ENCODE results near the gene CNTNAP5.

CNTNAP5 gene

DNA sequence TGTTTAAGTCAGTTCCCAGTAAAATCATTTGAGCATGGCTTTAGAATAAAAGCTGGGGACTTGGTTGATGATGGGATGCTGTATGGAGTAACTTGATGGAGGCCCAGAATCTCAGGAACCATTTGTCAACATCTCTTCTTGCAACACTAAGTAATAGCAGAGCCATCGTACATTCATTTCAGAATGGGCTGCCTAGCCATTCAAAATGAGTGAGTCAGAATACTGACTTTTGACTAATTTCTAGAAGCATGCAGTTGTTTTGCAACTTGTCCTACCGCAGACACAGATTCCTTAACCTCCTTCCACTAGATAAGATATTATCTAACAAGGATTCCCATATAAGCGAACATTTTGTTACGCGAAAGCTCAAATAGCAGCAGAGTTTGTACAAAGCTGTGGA lies 229.5 kb downstream of the CNTNAP5 start:
- H3K4me3 ChIP-seq (ENCODE audit: low read depth, low read length) = no peak overlapping the region
- H3K27ac ChIP-seq = no peak overlapping the region
- in situ Hi-C loops (cut with HindIII; ENCODE audit: low pct_ligation_motif_present, low sequenced_read_pairs) = no loop called here
- DNase-seq = peak; percentile 21
- H3K36me3 ChIP-seq (replicated peaks) = no peaks in the 10 kb centered on the region
- TF ChIP-seq, protein P1, sequence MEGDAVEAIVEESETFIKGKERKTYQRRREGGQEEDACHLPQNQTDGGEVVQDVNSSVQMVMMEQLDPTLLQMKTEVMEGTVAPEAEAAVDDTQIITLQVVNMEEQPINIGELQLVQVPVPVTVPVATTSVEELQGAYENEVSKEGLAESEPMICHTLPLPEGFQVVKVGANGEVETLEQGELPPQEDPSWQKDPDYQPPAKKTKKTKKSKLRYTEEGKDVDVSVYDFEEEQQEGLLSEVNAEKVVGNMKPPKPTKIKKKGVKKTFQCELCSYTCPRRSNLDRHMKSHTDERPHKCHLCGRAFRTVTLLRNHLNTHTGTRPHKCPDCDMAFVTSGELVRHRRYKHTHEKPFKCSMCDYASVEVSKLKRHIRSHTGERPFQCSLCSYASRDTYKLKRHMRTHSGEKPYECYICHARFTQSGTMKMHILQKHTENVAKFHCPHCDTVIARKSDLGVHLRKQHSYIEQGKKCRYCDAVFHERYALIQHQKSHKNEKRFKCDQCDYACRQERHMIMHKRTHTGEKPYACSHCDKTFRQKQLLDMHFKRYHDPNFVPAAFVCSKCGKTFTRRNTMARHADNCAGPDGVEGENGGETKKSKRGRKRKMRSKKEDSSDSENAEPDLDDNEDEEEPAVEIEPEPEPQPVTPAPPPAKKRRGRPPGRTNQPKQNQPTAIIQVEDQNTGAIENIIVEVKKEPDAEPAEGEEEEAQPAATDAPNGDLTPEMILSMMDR (IDR thresholded peaks at IDR 0.05; ENCODE audit: low read depth, low read length, missing control alignments) = no peak
- H3K27me3 ChIP-seq (replicated peaks) = no peaks in the 10 kb centered on the region

DNA sequence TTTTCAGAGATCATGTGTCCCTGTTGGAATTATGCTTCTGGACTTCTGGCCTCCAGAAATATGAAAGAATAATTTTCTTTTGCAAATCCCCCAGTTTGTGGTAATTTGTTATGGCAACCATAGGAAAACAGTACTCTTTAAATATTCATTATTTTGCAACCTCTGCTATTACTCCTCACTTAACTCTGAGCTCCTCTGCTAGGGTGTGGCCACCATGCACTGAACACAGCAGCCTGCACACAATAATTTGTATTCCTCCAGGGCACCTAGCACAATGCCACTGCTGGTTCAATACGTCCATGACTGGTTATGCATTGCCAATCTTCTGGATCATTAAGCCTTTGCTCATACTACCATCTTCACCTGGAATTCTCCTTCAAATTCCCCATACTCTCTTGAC lies 232.0 kb downstream of the CNTNAP5 start:
- Histone ChIP-seq H3K27me3 (replicated peaks) (no peaks in the 10 kb centered on the region), H3K36me3 (replicated peaks) (no peaks in the 10 kb centered on the region), H3K27ac (no peak overlapping the region), H3K4me3 (ENCODE audit: low read depth, low read length) (no peak overlapping the region)
- TF ChIP-seq, protein P1 (IDR thresholded peaks at IDR 0.05; ENCODE audit: low read depth, low read length, missing control alignments) = no peak
- in situ Hi-C loops (cut with HindIII; ENCODE audit: low pct_ligation_motif_present, low sequenced_read_pairs) = no loop called here
- DNase-seq = no peak

DNA sequence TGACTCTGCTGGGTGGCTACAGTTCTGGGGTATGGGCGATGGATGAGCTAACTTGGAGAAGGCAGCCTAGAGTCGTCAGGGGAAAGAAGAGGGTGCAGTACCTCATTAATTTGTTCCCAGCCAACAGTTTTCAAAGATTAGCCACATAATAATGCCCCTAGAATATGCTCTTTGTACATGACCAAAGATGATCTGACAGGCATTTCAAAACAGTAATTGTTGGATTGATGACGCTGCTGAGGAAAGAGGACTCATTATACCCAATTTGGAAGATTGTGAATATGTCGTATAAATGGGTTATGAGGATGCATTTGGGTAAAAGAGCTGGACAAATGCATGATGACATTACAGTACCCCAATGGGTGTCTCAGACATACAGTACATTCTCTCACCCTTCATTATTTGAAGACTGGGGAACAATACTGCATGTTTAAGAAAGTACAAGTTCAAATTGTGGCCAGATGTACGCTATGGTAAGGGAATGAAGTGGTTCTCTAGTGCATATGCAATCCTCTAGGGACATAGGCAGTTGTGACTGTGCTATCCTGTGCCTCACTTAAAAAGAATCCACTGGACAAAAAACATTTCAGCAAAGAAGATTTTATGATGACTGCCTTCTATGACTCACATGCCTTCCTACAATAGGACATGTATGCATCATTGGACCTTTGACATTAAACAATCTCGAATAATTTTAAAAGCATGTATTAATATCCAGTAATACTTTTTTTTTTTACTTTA lies 233.2 kb downstream of the CNTNAP5 start:
- TF ChIP-seq, protein P1 (IDR thresholded peaks at IDR 0.05; ENCODE audit: low read depth, low read length, missing control alignments) = no peak
- no peaks in the 10 kb centered on the region for H3K36me3 ChIP-seq (replicated peaks)
- no peaks in the 10 kb centered on the region for H3K27me3 ChIP-seq (replicated peaks)
- DNase-seq = no peak
- H3K27ac ChIP-seq = no peak overlapping the region
- no peak overlapping the region for H3K4me3 ChIP-seq (ENCODE audit: low read depth, low read length)
- in situ Hi-C loops (cut with HindIII; ENCODE audit: low pct_ligation_motif_present, low sequenced_read_pairs) = no loop called here

DNA sequence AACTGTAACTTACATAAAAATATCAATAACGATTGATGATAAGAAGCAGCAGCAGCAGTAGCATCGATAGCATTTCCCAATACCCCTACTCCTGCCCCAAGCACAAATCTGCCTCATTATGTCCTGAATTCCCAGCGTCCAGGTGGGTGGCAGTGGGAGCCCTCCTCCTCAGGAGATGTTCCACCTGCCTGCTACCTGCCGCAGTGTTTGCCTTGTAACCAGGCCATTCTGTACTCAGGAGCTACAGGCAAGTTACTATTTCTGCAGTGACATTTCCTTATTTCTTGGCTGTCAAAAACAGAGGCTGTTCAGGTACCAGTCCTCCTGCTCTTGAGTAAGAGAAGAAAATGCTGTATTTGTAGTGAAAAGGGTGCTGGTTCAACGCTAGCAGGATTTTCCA lies 236.4 kb downstream of the CNTNAP5 start:
- H3K27ac ChIP-seq = no peak overlapping the region
- in situ Hi-C loops (cut with HindIII; ENCODE audit: low pct_ligation_motif_present, low sequenced_read_pairs) = no loop called here
- H3K4me3 ChIP-seq (ENCODE audit: low read depth, low read length) = no peak overlapping the region
- H3K36me3 ChIP-seq (replicated peaks) = no peaks in the 10 kb centered on the region
- TF ChIP-seq, protein P1 (IDR thresholded peaks at IDR 0.05; ENCODE audit: low read depth, low read length, missing control alignments) = no peak
- no peak for DNase-seq
- no peaks in the 10 kb centered on the region for H3K27me3 ChIP-seq (replicated peaks)

DNA sequence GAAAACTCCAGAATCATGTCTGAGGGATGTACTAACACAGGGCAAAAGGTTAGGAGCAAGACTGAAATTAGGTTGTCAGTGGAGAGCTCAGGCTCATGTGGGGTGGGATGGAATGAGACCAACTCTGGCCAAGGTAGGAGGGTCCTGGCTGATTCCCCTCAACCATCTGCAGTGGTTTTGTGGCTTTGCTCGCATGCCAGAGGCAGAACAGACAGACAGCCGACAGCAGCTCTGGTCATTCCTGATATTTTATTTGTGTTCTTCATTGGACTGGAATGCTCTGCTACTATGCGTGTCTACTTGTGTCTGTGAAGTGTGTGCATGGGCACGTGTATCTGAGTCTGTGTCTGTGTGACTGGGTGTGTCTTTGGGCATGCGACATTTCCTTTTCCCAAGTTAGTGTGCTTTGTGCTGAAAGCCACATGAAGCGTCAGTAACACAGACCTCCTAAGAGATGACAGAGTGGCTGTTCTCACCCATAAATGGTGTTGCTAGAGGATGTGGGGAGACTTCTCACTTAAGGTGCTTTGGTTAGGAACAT lies 239.5 kb downstream of the CNTNAP5 start:
- Histone ChIP-seq H3K27me3 (replicated peaks) (no peaks in the 10 kb centered on the region), H3K36me3 (replicated peaks) (no peaks in the 10 kb centered on the region), H3K4me3 (ENCODE audit: low read depth, low read length) (no peak overlapping the region), H3K27ac (no peak overlapping the region)
- peak; percentile 1 for DNase-seq
- TF ChIP-seq, protein P1 (IDR thresholded peaks at IDR 0.05; ENCODE audit: low read depth, low read length, missing control alignments) = no peak
- in situ Hi-C loops (cut with HindIII; ENCODE audit: low pct_ligation_motif_present, low sequenced_read_pairs) = no loop called here

All from brain microvascular endothelial cell (primary cell).